Activated CD4-positive, alpha-beta T cell treated with anti-CD3 and anti-CD28 coated beads, Interleukin-2, amount 50 U/mL, for 16 hours (primary cell): ENCODE results near the gene RTP1.
A peak's percentile ranks its signal among the peaks of the same experiment; 100 is the strongest.
"Not testable (repeated sequence)": the region's sequence is repeated elsewhere in the genome, so short reads cannot be mapped to it uniquely, and the experiment has no call there.

Experiments
- DNase-seq: peaks from one replicate; pipeline ENCODE4 v3.0.0-alpha.2; 2020

RTP1 gene, protein sequence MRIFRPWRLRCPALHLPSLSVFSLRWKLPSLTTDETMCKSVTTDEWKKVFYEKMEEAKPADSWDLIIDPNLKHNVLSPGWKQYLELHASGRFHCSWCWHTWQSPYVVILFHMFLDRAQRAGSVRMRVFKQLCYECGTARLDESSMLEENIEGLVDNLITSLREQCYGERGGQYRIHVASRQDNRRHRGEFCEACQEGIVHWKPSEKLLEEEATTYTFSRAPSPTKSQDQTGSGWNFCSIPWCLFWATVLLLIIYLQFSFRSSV

DNA sequence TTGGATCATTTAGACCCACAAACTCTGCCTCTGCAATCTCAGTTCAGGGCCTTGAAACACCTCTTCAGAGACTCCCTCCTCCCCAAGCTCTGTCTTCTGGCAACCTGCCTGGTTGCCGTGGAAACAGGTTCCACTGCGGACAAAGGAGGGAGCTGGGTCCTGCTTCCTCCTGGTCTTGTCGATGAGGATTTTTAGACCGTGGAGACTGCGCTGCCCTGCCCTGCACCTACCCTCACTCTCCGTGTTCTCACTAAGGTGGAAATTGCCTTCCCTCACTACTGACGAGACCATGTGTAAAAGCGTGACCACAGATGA lies at the start of gene RTP1:
Gene RTP1 (plus strand): TSS at position 152 of the 315 bp plus-strand sequence. CDS start 30 bp downstream, at position 182.
- DNase-seq: no peak

- DNase-seq: no peak
Observed at GRCh38 chr3:187150186-187150585, 47.1 kb upstream of the RTP1 start.

DNA sequence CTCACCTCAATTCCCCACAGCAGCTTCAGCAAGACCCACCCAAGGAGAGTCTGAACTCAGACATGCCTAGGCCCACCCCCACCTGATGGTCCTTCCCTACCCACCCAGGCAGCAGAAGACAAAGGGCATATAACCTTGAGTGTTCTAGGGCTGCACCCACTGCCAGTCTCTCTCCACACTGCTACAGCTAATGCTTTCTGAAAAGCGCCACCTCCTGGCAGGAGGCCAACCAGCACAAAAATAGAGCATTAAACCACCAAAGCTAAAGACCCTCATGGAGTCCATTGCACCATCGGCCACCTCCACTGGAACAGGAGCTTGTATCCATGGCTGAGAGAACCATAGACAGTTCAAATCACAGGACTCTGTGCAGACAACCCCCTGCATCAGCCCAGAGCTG lies 46.7 kb upstream of the RTP1 start:
- peak; percentile 53 for DNase-seq

DNA sequence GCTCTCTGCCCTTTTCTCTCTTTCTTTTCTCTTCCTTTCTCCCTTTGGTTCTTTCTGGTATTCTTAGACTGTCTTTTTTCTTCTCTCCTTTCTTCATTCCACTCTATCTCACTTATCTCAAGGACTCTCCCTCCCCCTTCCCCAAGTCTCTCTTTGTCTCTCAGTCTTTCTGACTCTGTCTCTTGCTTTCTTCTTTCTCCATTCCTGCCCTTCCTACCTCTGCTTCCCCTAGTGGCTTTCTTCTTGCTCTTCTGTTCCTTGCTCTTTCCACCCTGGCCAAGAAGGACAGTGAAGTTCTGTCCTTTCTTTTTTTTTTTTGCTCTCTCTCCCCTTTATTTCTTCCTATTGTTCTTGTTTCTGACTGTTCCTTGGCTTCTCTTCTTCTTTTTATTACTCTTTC lies 35.7 kb upstream of the RTP1 start:
- DNase-seq: no peak

DNA sequence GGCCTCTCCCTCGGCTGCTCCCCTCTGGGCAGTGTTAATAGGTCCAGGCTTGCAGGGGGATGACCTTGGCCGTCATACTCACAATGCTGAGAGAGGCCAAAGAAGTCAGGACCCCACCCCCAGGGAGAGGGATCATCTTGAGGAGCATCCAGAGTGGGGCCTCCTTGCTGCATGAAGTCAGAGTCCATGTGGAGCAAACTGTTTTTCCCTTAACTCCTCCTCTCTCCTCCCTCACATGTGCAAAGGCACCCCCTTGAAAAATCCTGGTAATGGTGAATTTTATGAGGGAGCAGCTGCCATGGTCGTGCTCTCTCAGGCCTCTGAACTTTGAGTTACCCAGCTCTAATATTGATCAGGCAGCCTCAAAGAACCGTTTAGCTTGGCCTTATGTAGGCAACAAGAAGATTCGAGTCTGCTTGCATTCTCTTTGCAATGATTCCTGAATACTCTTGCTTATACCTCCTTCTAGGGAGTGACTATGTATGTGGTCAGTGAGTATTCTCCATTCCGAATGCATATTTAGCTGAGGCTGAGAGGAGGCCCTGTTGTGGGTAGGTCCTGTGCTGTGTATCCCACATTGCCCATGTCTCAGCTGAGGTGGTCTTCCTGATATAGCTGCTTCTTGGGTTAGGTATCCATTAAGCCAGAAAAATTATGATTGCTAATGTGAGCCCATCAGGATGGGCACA lies 34.9 kb upstream of the RTP1 start:
- DNase-seq: no peak

DNA sequence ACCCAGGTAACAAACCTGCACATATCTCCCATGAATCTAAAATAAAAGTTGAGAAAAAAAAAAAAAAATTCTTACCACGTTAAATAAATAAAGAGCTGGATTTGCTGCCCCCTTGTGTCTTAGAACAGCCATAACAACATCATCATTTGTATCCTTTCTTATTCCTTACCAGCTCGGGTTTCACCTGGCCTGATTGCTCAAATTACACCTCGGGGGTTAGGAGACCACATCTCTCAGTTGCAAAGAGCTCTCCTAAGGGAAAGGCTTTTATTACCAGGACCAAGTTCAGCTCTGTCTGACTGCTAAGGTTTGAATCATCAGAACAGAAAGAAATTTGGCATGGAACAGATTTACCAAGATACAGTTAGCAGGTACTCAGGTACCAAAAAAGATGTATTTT lies 32.1 kb upstream of the RTP1 start:
- DNase-seq: peak; percentile 60

GRCh38 chr3:187166750-187167149 lies 30.5 kb upstream of the RTP1 start:
- no peak for DNase-seq

DNA sequence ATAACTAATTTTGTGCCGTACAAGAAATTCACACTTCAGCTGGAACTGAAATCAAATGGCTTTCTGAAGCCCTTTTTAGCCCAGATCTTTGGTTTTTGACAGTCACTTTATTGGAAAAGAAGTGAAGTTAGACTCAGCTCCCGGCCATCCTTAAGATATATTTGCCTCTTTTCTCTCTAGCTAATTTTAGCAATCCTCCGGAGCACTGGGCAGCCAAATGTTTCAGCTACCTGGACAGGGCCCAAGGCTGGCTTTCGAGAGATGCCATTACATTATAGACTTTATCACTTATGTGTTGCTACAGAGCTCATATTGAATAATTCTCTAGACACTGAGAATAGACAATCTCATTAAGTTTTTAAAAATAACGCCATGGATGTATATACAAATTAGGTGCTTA lies 29.5 kb upstream of the RTP1 start:
- DNase-seq: no peak

- DNase-seq: no peak
Observed at GRCh38 chr3:187169231-187169960, 27.9 kb upstream of the RTP1 start.

GRCh38 chr3:187170911-187171310 lies 26.4 kb upstream of the RTP1 start:
- DNase-seq: not testable (repeated sequence)

DNA sequence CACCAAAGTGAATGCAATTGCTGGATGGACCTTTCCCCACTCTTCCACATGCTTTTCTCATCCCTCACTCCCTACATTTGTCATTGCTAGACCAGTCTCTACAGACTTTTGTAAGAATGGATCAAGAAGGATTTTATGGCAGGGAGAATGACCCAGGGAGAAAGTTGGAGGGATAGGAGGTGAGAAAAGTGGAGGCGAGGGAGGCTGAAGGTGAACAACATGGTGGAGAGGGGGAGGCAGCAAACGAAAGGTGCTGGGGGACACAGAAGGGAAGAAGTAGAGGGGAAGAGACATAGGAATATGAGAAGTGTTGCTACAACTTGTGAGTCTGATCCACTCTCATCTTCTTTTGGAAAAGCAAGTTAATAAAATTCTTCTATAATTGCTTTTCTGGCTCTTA lies 24.4 kb upstream of the RTP1 start:
- no peak for DNase-seq

- DNase-seq: no peak
Observed at GRCh38 chr3:187181454-187182170, 15.7 kb upstream of the RTP1 start.

DNA sequence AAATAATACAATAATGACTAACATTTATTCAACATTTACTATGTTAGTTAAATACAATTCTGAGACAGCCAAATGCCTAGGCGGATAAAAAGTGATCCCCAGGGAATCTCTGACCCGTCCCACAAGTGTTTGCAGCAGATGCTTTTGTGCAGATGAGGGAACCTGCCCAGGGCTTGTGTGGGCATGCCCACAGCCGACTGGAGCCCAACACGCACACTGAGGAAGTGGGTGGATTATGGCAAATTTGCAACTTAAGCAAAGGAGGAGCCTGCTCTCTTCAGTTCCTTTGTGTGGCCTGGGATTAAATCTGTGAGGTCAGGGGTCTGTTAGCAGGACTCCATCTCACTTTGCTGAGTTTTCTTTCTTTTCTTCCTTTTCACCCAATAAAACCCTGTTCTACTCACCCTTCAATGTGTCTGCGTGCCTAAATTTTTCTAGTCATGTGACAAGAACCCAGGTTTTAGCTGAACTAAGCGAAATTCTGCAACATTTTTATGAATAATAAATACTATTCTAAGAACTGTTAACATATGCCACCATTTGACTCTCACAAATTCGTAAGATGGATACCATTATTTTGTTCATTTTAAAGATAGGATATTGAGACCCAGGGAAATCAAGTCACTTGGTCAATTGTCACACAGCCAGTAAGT lies 13.9 kb upstream of the RTP1 start:
- DNase-seq: no peak

DNA sequence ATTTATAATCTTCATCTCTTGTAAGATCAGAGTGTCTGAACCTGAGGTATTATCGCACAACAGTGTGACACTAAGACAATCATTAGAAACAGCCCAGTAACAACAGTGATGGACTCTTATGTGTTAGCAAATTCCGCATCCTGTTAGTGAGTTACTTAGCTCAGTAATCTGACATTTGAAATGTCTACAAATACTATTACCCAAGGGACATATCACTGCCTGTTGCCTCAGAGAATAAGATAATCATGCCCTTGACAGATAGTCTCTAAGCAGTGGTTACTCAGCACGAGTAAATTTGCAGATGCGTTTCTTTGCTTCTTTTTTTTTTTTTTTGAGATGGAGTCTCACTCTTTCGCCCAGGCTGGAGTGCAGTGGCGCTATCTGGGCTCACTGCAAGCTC lies 13.4 kb upstream of the RTP1 start:
- DNase-seq: no peak

GRCh38 chr3:187185759-187186158 lies 11.5 kb upstream of the RTP1 start:
- DNase-seq: no peak

DNA sequence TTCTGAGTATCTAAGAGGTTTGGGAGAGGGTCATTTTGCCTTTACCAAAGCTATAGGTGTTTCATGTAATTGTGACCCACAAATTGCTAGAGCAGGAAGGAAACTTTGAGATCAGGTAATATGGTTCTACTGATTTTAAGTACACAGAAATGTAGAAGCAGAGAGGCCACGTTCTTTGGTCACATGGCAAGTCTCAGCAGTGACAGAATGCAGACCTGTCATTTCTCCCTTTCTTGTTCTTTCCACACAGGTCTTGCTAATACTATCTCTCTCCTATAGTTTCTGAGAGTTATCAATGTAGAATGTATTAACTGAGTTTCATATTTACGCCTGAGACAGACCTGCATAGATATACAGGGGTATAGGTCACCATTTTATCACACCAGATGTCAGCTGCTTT lies 10.9 kb upstream of the RTP1 start:
- DNase-seq: no peak

- no peak for DNase-seq
Observed at GRCh38 chr3:187186801-187187421, 10.4 kb upstream of the RTP1 start.

DNA sequence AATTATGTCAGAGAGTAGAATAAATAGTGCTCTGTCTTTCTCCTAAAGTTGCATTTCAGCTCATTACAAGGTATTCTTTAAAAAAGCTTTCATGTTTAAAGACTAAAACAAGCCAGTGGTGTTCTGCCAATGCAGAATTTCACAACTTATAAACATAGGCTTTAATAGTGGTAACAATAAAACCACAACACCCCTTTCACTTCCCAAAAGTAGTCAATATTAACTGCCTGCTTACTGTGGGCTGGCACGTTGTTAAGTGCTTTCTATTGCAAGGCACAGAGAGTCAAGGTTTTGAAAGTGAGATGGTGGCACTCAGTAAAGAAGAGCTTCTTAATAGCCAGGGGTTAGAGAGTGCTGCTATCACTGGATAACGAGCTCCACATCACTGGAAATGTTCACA lies 8.4 kb upstream of the RTP1 start:
- no peak for DNase-seq

GRCh38 chr3:187191271-187191670 lies 6.0 kb upstream of the RTP1 start:
- no peak for DNase-seq

GRCh38 chr3:187193181-187193580 lies 4.1 kb upstream of the RTP1 start:
- no peak for DNase-seq

GRCh38 chr3:187196573-187197334 lies 532 bp upstream of the RTP1 start:
- DNase-seq: no peak

DNA sequence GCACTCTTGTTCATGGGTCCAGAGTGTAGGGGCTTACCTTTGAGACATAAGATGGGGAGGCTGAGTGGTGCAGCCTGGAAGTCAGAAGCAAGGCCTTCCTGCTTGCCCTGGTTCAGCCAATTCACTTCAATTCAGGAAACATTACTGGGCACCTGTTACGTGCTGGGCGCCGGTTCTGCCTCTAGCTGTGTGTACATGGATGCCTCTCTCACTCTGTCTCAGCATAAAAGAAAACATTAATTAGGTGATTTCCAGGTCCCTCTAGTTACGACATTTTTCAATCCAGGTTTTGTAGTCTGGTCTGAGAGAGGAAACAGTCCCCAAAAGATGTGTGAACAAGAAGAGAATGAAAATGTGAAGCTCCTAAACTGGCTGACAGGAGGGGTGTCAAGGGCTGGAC lies 1.2 kb downstream of the RTP1 start:
- no peak for DNase-seq
